ACC112 (cell line): ENCODE measurements around the gene P3H1.

Experiments
- H2AFZ ChIP-seq: fragments of 200-600 bp; sonication (generic); one replicate; pipeline ENCODE4 v1.6.0; 2017; ENCODE audit warnings: antibody characterized with exemption, low read length; ENCODE audit not compliant: unreplicated experiment
- H3K27ac ChIP-seq: fragments of 200-600 bp; sonication (generic); 2 replicates; pipeline ENCODE4 v1.5.1; 2014; ENCODE audit warnings: low read depth, mild to moderate bottlenecking, antibody characterized with exemption, low read length, moderate library complexity
- H3K27me3 ChIP-seq: fragments of 200-600 bp; sonication (generic); 2 replicates; pipeline ENCODE4 v1.6.1; 2014; ENCODE audit warnings: mild to moderate bottlenecking, antibody characterized with exemption, low read length, moderate library complexity, mixed read lengths; ENCODE audit not compliant: insufficient read depth
- H3K36me3 ChIP-seq: fragments of 200-600 bp; sonication (generic); 2 replicates; pipeline ENCODE4 v1.6.1; 2016; ENCODE audit warnings: mild to moderate bottlenecking, antibody characterized with exemption, low read length, moderate library complexity, mixed read lengths; ENCODE audit not compliant: insufficient read depth
- H3K4me1 ChIP-seq: fragments of 200-600 bp; sonication (generic); one replicate; pipeline ENCODE4 v1.6.1; 2016; ENCODE audit warnings: low read length, mixed read lengths; ENCODE audit not compliant: insufficient read depth, unreplicated experiment, control insufficient read depth
- H3K4me3 ChIP-seq: fragments of 200-600 bp; sonication (generic); 2 replicates; pipeline ENCODE4 v1.5.1; 2014; ENCODE audit warnings: mild to moderate bottlenecking, low read depth, low read length
- H3K79me2 ChIP-seq: fragments of 200-600 bp; sonication (generic); one replicate; pipeline ENCODE4 v1.6.0; 2016; ENCODE audit warnings: low read length; ENCODE audit not compliant: control insufficient read depth, unreplicated experiment, insufficient read depth

Gene P3H1

DNA sequence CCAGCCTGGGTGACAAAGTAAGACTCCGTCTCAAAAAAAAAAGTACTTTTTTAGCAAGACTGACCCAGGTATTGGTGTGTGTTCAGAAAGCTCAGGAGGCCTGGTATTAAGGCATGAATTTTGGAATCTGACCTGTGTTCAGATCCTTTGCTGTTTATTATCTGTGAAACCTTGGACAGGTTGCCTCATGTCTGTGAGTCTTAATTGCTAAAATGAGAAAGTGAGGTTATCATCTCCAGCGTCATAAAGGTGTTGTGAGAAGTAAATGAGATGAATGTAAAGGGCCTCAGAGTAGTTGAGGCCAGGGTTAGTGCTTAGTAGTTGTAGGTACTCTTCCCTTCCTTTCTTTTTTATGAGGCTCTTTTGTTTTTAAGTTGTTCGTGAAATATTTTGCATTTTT lies 3.0 kb upstream of the P3H1 start:
- peaks cover 7% of the 10 kb centered on the region for H3K4me1 ChIP-seq
- no peak overlapping the region for H2AFZ ChIP-seq
- H3K27ac ChIP-seq: no peak overlapping the region
- no peaks in the 10 kb centered on the region for H3K27me3 ChIP-seq
- peaks cover 50% of the 10 kb centered on the region for H3K79me2 ChIP-seq
- no peak overlapping the region for H3K4me3 ChIP-seq
- H3K36me3 ChIP-seq: peaks cover 4% of the 10 kb centered on the region

DNA sequence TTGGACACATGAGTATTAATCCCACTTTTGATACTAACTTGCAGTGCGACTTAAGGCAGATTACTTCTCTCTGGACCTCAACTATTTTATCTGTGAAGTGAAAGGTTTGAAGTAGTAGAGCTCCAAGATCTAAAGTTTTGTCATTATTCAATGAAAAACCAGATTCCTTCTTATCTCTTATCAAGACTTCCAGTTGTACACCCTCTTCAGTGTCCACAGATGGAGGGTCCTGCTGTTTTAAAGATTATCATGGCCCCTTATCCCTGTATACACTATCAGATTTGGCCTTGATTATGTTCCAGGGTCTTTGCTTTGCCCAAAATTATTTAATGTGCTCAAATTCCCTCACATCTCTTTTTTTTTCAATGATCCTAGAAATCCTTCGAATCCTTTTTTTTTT lies 1.3 kb upstream of the P3H1 start:
- Histone ChIP-seq H3K4me3 (peak overlapping the region; percentile 82), H3K4me1 (peaks cover 12% of the 10 kb centered on the region), H3K27ac (no peak overlapping the region), H3K36me3 (no peaks in the 10 kb centered on the region), H3K79me2 (peaks cover 65% of the 10 kb centered on the region), H2AFZ (no peak overlapping the region), H3K27me3 (no peaks in the 10 kb centered on the region)

DNA sequence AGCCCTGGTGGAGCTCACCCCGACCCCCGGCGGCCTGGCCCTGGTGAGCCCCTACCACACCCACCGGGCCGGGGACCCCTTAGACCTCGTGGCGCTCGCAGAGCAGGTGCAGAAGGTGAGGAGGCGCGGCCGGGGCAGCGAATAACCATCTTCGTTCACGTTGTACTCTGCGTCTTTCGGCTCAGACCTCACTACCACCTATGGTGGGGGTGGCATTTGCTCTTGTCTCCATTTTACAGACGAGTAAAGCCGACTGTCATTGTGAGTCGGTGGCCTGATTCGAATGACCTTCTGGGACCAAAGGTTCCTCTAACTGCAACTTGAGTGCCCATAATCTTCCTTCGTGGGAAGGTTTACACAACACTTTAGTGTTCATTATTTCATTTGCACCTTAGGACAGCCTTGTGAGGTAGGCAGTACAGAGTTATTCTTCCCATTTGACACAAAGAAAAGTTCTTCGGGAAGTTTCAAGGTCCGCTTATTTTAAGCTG lies 727 bp upstream of the P3H1 start:
- H2AFZ ChIP-seq: peak overlapping the region; percentile 96
- no peaks in the 10 kb centered on the region for H3K36me3 ChIP-seq
- H3K27ac ChIP-seq: no peak overlapping the region
- peaks cover 12% of the 10 kb centered on the region for H3K4me1 ChIP-seq
- peak overlapping the region; percentile 82 for H3K4me3 ChIP-seq
- H3K27me3 ChIP-seq: no peaks in the 10 kb centered on the region
- peaks cover 72% of the 10 kb centered on the region for H3K79me2 ChIP-seq

DNA sequence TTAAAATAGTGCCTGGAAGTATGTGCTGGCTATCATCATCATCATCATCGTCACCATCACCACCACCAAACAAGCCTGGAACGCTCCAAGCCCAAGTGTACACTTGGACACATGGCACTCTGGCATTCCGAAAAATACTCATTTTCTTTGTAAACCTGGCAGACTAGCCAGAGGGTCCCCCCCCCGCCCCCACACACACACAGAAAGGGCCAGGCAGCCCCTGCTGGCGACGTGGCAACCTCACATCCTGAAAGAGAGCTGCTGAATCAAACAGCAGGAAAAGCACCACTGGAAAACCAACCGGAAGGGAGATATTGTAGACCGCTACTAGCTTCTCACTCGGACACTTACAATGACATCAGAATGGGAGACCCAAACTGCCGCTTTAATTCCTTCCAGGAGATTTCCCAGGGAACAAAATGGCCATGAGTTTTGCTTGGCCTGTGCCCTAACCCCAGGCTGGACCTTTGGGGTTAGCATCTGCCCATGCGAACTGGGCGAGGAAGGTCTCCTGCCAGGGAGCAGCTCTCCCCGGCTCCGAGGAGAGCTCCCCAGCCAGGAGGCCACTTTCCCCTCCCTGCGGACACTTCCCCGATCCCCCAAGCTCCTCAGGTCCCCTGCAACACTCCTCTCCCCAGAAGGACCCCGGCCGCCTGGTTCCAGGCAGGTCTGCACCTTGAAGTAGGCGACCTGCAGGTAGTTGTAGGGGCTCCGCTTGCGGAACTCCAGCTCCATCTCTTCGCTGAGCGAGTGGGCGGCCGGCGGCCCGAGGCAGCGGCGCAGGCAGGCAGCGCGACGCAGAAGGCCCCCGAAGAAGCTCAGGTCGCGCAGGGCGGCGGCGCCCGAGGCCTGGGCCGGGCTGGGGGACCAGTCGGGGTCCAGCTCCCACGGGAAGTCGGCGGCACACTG lies 742 bp downstream of the P3H1 start:
- peak overlapping the region; percentile 53 for H3K27ac ChIP-seq

DNA sequence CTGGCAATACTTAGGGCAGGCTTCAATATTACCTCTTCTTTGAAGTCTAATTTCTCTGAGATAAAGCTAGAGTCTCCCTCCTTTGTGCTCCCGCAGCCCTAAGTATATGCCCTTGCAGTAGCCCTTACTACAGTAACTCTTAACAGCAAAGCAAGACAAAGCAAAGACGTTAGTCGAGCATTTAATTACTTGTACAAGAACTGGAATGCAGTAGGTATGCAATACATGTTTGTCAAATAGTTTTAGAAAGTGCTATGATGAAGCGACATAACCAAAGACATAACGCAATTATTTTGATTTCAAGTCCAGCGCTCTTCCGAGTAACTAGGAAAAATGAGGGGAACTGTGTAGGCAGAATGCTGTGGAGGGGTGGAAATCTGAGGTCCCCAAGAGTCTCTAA lies 1.6 kb downstream of the P3H1 start:
- Histone ChIP-seq H3K4me3 (peak overlapping the region; percentile 82), H2AFZ (peak overlapping the region; percentile 43), H3K79me2 (peaks cover 66% of the 10 kb centered on the region), H3K4me1 (peaks cover 12% of the 10 kb centered on the region), H3K27ac (peak overlapping the region; percentile 53), H3K36me3 (0 out of 2 replicates have a peak, but pooled peaks cover 4% of the 10 kb centered on the region), H3K27me3 (no peaks in the 10 kb centered on the region)

More for the DNA sequence above, 742 bp downstream of the P3H1 start:
- Histone ChIP-seq H3K4me3 (peak overlapping the region; percentile 82), H3K79me2 (peaks cover 72% of the 10 kb centered on the region), H3K4me1 (peaks cover 12% of the 10 kb centered on the region), H3K36me3 (0 out of 2 replicates have a peak, but pooled peaks cover 4% of the 10 kb centered on the region), H2AFZ (peak overlapping the region; percentile 81), H3K27me3 (no peaks in the 10 kb centered on the region)

DNA sequence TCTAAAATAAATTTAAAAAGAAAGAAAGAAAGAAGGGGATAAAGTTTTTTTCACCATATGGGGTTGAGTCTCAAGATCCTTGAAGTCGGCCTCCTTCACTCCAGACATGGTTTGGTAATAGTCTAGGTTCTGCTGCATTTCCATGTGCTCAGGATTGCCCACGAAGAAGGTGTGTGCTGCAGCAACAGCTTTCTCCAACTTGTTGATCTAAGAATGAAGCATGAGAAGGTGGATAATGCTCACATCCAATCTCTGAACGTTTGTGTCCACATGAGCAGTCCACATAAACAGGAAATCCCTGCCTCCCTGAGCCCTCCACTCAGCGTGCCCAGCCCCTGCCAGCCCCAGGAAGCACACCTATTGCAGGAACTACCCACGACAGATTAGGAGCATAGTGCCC lies 4.6 kb downstream of the P3H1 start:
- Histone ChIP-seq H3K27ac (no peak overlapping the region), H3K4me1 (peaks cover 6% of the 10 kb centered on the region), H3K79me2 (peaks cover 45% of the 10 kb centered on the region), H3K4me3 (no peak overlapping the region), H2AFZ (no peak overlapping the region), H3K27me3 (no peaks in the 10 kb centered on the region), H3K36me3 (peaks cover 16% of the 10 kb centered on the region; the same call in 1 of the 2 replicates)

DNA sequence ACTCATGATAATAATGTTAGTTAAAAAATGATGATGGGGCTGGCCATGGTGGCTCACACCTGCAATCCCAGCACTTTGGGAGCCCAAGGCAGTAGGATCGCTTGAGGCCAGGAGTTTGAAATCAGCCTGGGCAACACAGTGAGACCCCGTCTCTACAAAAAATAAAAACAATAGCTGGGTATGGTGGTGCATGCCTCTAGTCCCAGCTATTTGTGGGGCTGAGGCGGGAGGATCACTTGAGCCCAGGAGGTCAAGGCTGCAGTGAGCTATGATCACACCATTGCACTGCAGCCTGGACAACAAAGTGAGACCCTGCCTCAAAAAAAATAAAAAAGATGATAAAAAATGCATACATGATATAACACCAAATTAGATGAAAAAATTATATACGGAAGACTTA lies 5.3 kb downstream of the P3H1 start:
- Histone ChIP-seq H3K36me3 (peaks cover 19% of the 10 kb centered on the region; the same call in 1 of the 2 replicates), H2AFZ (no peak overlapping the region)

DNA sequence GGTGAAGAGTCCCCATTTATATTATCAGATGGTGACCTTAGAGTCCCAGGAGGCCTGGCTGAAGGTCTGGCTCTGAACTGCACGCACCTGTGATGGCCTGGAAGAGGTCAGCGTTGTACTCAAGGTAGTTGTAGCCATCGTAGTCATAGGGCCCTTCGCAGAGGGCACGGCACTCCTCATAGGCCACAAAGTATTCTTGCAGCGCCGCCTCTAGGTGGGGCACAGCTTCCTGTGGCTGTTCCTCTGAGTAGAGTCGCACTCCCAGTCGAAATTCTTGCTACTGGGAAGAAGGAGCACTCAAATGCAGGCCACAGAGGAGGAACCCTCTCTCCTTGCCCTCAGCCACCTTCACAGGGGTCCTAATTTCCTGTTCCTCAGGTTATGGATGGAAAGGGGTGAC lies 7.7 kb downstream of the P3H1 start:
- no peaks in the 10 kb centered on the region for H3K4me1 ChIP-seq
- no peak overlapping the region for H3K4me3 ChIP-seq
- H2AFZ ChIP-seq: no peak overlapping the region
- H3K79me2 ChIP-seq: peaks cover 21% of the 10 kb centered on the region
- H3K27me3 ChIP-seq: no peaks in the 10 kb centered on the region
- H3K27ac ChIP-seq: no peak overlapping the region
- peaks cover 23% of the 10 kb centered on the region for H3K36me3 ChIP-seq

More for the DNA sequence above, 5.3 kb downstream of the P3H1 start:
- Histone ChIP-seq H3K4me1 (peaks cover 6% of the 10 kb centered on the region), H3K4me3 (no peak overlapping the region), H3K27ac (no peak overlapping the region), H3K79me2 (peaks cover 45% of the 10 kb centered on the region), H3K27me3 (no peaks in the 10 kb centered on the region)

DNA sequence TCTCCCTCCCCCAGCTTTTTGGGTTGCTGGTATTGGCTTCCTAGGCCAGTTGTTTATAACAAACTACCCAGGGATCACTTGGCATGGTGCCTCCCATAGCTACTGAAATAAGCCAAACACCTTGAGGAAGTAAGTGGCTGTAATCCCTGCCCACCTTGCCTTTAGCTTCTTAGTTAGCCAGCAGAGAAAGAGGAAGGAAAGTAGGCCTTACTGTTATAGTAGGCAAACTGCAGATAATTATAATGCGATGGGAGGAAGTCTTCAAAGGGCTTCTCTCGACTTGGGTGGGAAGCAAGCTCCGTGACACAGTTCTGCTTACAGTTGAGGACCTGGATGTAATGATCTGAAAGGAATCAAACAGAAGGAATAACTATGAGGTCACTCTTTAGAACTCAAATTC lies 8.2 kb downstream of the P3H1 start:
- peaks cover 16% of the 10 kb centered on the region for H3K79me2 ChIP-seq
- no peak overlapping the region for H3K27ac ChIP-seq
- H3K4me3 ChIP-seq: no peak overlapping the region
- no peaks in the 10 kb centered on the region for H3K27me3 ChIP-seq
- H3K36me3 ChIP-seq: peaks cover 23% of the 10 kb centered on the region
- H2AFZ ChIP-seq: no peak overlapping the region
- no peaks in the 10 kb centered on the region for H3K4me1 ChIP-seq

DNA sequence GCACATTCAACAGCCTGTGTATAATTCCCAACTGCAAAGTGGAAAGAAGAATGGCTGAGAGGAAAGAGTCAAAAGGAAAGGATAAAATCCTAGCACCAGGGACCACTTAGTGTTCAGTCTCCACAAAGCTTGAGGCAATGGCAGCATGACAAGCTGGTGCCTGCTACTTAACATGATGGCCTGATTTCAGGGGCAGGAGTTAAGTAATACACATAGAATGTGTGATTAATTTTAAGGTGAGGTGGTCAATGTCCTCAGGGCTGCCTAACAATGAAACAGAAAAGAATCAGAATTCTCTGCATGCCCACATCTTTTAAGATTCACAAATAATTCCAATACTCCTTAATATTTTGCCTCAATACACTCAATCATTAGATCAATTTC lies 8.9 kb downstream of the P3H1 start:
- H3K27ac ChIP-seq: no peak overlapping the region
- H3K4me3 ChIP-seq: no peak overlapping the region
- no peaks in the 10 kb centered on the region for H3K27me3 ChIP-seq
- peaks cover 6% of the 10 kb centered on the region for H3K4me1 ChIP-seq
- H3K79me2 ChIP-seq: peaks cover 9% of the 10 kb centered on the region
- H3K36me3 ChIP-seq: peaks cover 23% of the 10 kb centered on the region
- H2AFZ ChIP-seq: no peak overlapping the region
